Naive thymus-derived CD4-positive, alpha-beta T cell (primary cell): Measurements from ENCODE around the gene VWCE. TPM values are rescaled to one million over a fixed set of nuclear protein-coding genes. Genes with fewer than 3 reads are reported as not detected.

ENCODE experiments used
- ATAC-seq: fragments of 150-1000 bp; cut with Tn5 transposase; 2 replicates; pipeline ENCODE4 v1.10.0; 2021; ENCODE audit warnings: mild to moderate bottlenecking, moderate library complexity
- CTCF ChIA-PET: fragments of 350-600 bp; sonication (Branson Sonifier 250); formaldehyde crosslinking; loops from one replicate; lab custom pipeline; 2021; ENCODE audit warnings: antibody characterized with exemption; lab: Charles Lee
- POLR2A ChIA-PET: fragments of 350-600 bp; sonication (Branson Sonifier 250); formaldehyde crosslinking; loops from one replicate; lab custom pipeline; 2021; ENCODE audit warnings: antibody characterized with exemption, inconsistent platforms; lab: Charles Lee
- DNase-seq, 9 donors: peaks; one replicate each; pipeline versions ENCODE4 v3.0.0 to v3.0.0-alpha.2; 2020 to 2022; ENCODE audit warnings: mixed read lengths in 1 of 9
- H3K27ac ChIP-seq: one replicate; pipeline ENCODE4 v1.7.0; 2013; ENCODE audit warnings: mild to moderate bottlenecking, low read depth, low read length, moderate library complexity
- H3K27me3 ChIP-seq, 2 donors: one replicate each; pipeline ENCODE4 v1.7.0; 2013; ENCODE audit warnings: low read length in 2 of 2, mild to moderate bottlenecking in 2 of 2, moderate library complexity in 2 of 2; ENCODE audit not compliant: control insufficient read depth in 2 of 2, insufficient read depth in 2 of 2
- H3K36me3 ChIP-seq, 3 experiments: 1 replicate in 2 of 3; 2 replicates in 1 of 3; pipeline ENCODE4 v1.7.0; 2013; ENCODE audit warnings: low read length in 3 of 3, mild to moderate bottlenecking in 3 of 3, moderate library complexity in 1 of 3; ENCODE audit not compliant: insufficient read depth in 3 of 3, control insufficient read depth in 2 of 3
- H3K4me1 ChIP-seq, 2 donors: one replicate each; pipeline ENCODE4 v1.7.0; 2013; ENCODE audit warnings: low read length in 2 of 2, mild to moderate bottlenecking in 2 of 2, moderate library complexity in 1 of 2; ENCODE audit not compliant: control insufficient read depth in 2 of 2, insufficient read depth in 2 of 2
- H3K4me3 ChIP-seq: 2 replicates; pipeline ENCODE4 v1.7.0; 2013; ENCODE audit warnings: mild to moderate bottlenecking, low read length
- H3K9me3 ChIP-seq, 3 experiments: 1 replicate in 2 of 3; 2 replicates in 1 of 3; pipeline ENCODE4 v1.7.0; 2013; ENCODE audit warnings: low read length in 3 of 3; ENCODE audit not compliant: control insufficient read depth in 2 of 3
- H3K27ac Mint-ChIP-seq, 9 donors: one replicate each; pipeline ENCODE4 v1.8.0; 2020 to 2022; ENCODE audit warnings: mixed read lengths in 9 of 9, mild to moderate bottlenecking in 8 of 9, moderate library complexity in 5 of 9, inconsistent platforms in 2 of 9
- H3K27me3 Mint-ChIP-seq, 5 donors: one replicate each; pipeline ENCODE4 v1.8.0; 2021 to 2022; ENCODE audit warnings: mixed read lengths in 5 of 5, mild to moderate bottlenecking in 1 of 5
- H3K36me3 Mint-ChIP-seq, 5 donors: one replicate each; pipeline ENCODE4 v1.8.0; 2020 to 2022; ENCODE audit warnings: mixed read lengths in 5 of 5, mild to moderate bottlenecking in 3 of 5, inconsistent platforms in 1 of 5
- H3K4me1 Mint-ChIP-seq, 7 donors: one replicate each; pipeline ENCODE4 v1.8.0; 2020 to 2022; ENCODE audit warnings: mixed read lengths in 7 of 7, mild to moderate bottlenecking in 3 of 7, inconsistent platforms in 1 of 7
- H3K4me3 Mint-ChIP-seq, 10 donors: one replicate each; pipeline ENCODE4 v1.8.0; 2020 to 2022; ENCODE audit warnings: mild to moderate bottlenecking in 10 of 10, mixed read lengths in 10 of 10, moderate library complexity in 6 of 10, inconsistent platforms in 2 of 10
- H3K9me3 Mint-ChIP-seq, 11 donors: one replicate each; pipeline ENCODE4 v1.8.0; 2020 to 2022; ENCODE audit warnings: mixed read lengths in 11 of 11, mild to moderate bottlenecking in 4 of 11, inconsistent platforms in 1 of 11, moderate library complexity in 1 of 11
- intact Hi-C, 2 donors: fragments of 100-400 bp; cut with micrococcal nuclease; formaldehyde crosslinking; loops; one replicate each; pipeline ENCODE4 v1.15.1; 2023
- polyA plus RNA-seq, 2 donors: library from polyadenylated mRNA; unstranded; fragments of 300-500 nt; fragmentation: Illumina TruSeq; gene quantifications; one replicate each; pipeline ENCODE4 v1.2.3, GENCODE V29; 2021
- total RNA-seq, 6 experiments: library from RNA in 5 of 6; stranded (reverse) in 5 of 6; gene quantifications; 1 replicate in 5 of 6; 2 replicates in 1 of 6; pipeline ENCODE4 v1.2.3 and lab custom pipeline; 2021 to 2026

VWCE gene
- total and polyA plus RNA-seq, 7 experiments from 2014 or later: 0.16 to 3.8 (median 0.49) TPM; not detected in 2

DNA sequence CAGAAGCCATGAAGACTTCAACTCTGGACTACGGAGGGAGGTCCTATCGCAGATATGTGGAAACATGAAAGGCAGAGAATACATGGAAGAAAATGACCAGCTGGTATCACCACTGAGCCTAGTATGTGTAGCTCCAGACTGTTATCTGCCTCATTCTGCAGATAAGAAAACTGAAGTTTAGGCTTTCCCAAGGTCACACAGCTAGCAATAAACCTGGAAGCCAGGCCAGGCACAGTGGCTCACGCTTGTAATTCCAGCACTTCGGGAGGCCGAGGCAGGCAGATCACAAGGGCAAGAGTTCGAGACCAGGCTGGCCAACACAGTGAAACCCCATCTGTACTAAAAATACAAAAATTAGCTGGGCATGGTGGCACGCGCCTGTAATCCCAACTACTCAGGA lies 15.6 kb upstream of the VWCE start:
- Histone ChIP-seq H3K4me3 (no peak overlapping the region), H3K4me1 (no peaks in the 10 kb centered on the region), H3K36me3 (peaks cover 53 to 99% (median 56%) of the 10 kb centered on the region in 3 experiments), H3K27me3 (no peaks in the 10 kb centered on the region), H3K27ac (no peak overlapping the region), H3K9me3 (no peaks in the 10 kb centered on the region)
- H3K27ac Mint-ChIP-seq: no peak overlapping the region
- no peak for ATAC-seq
- POLR2A ChIA-PET: no interaction called here
- peaks cover 0 to 2% (median 0%) of the 10 kb centered on the region in 7 donors for H3K4me1 Mint-ChIP-seq
- no peak for DNase-seq
- no peaks in the 10 kb centered on the region for H3K27me3 Mint-ChIP-seq
- CTCF ChIA-PET: no interaction called here
- H3K4me3 Mint-ChIP-seq: no peak overlapping the region
- H3K9me3 Mint-ChIP-seq: no peaks in the 10 kb centered on the region
- peaks cover 11 to 37% (median 27%) of the 10 kb centered on the region in 5 donors for H3K36me3 Mint-ChIP-seq
- intact Hi-C loops: no loop called here

- ATAC-seq (no peak), DNase-seq (no peak)
- H3K9me3 Mint-ChIP-seq: no peaks in the 10 kb centered on the region
- no peaks in the 10 kb centered on the region for H3K4me1 ChIP-seq
- H3K36me3 ChIP-seq: peaks cover 46 to 99% (median 50%) of the 10 kb centered on the region in 3 experiments
- no peaks in the 10 kb centered on the region for H3K27me3 ChIP-seq
- H3K36me3 Mint-ChIP-seq: peaks cover 11 to 35% (median 25%) of the 10 kb centered on the region in 5 donors
- ChIA-PET CTCF (no interaction called here), POLR2A (no interaction called here)
- no peak overlapping the region for H3K27ac ChIP-seq
- intact Hi-C loops: no loop called here
- H3K4me3 ChIP-seq: no peak overlapping the region
- H3K27ac Mint-ChIP-seq: no peak overlapping the region
- H3K4me3 Mint-ChIP-seq: no peak overlapping the region
- H3K9me3 ChIP-seq: no peaks in the 10 kb centered on the region
- no peaks in the 10 kb centered on the region for H3K27me3 Mint-ChIP-seq
- H3K4me1 Mint-ChIP-seq: peaks cover 0 to 2% (median 0%) of the 10 kb centered on the region in 7 donors
Measured at GRCh38 chr11:61309739-61310138, 14.6 kb upstream of the VWCE start.

- Mint-ChIP-seq H3K4me1 (peaks cover 0 to 2% (median 0%) of the 10 kb centered on the region in 7 donors), H3K36me3 (peaks cover 12 to 32% (median 26%) of the 10 kb centered on the region in 5 donors), H3K27ac (no peak overlapping the region), H3K27me3 (no peaks in the 10 kb centered on the region), H3K9me3 (no peaks in the 10 kb centered on the region), H3K4me3 (no peak overlapping the region)
- DNase-seq (no peak), ATAC-seq (no peak)
- Histone ChIP-seq H3K27ac (no peak overlapping the region), H3K4me3 (no peak overlapping the region), H3K9me3 (no peaks in the 10 kb centered on the region), H3K27me3 (no peaks in the 10 kb centered on the region), H3K36me3 (peaks cover 43 to 98% (median 46%) of the 10 kb centered on the region in 3 experiments), H3K4me1 (no peaks in the 10 kb centered on the region)
- POLR2A ChIA-PET: no interaction called here
- CTCF ChIA-PET: no interaction called here
- intact Hi-C loops: no loop called here
Measured at GRCh38 chr11:61309141-61309540, 14.0 kb upstream of the VWCE start.

GRCh38 chr11:61307354-61307753 lies 12.2 kb upstream of the VWCE start:
- Histone ChIP-seq H3K27ac (no peak overlapping the region), H3K4me1 (no peaks in the 10 kb centered on the region), H3K27me3 (no peaks in the 10 kb centered on the region), H3K4me3 (no peak overlapping the region), H3K9me3 (no peaks in the 10 kb centered on the region), H3K36me3 (peaks cover 43 to 98% (median 45%) of the 10 kb centered on the region in 3 experiments)
- H3K27me3 Mint-ChIP-seq: no peaks in the 10 kb centered on the region
- no peaks in the 10 kb centered on the region for H3K4me1 Mint-ChIP-seq
- peaks cover 11 to 34% (median 17%) of the 10 kb centered on the region in 5 donors for H3K36me3 Mint-ChIP-seq
- ChIA-PET CTCF (interaction anchor here (1.1 kb wide), 1 partner anchor 76 kb away, joined by 4 read pairs; no protein-coding TSS in a partner anchor), POLR2A (no interaction called here)
- DNase-seq (no peak), ATAC-seq (no peak)
- H3K9me3 Mint-ChIP-seq: no peaks in the 10 kb centered on the region
- no peak overlapping the region for H3K27ac Mint-ChIP-seq
- H3K4me3 Mint-ChIP-seq: no peak overlapping the region
- intact Hi-C loops: no loop called here

DNA sequence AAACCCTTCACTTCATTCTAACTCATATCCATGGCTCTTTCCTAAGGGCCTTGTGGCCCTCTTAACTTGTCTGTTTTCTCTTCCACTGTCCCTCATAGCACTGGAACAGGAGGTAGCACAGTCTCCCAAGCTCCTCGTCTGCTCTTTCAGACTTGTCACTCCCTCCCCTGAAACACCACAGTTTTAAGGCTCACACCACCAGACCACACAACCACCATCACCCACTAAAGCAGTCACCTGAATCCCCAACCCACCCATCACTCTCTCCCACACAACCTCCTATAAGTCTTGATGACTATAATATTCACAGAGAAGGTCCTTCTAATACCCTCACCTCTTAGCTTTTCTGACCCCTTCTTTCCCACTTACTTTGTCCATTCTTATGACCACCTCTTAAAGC lies 11.1 kb upstream of the VWCE start:
- POLR2A ChIA-PET: no interaction called here
- CTCF ChIA-PET: no interaction called here
- no peak for DNase-seq
- Mint-ChIP-seq H3K4me3 (no peak overlapping the region), H3K36me3 (peaks cover 11 to 36% (median 18%) of the 10 kb centered on the region in 5 donors), H3K4me1 (no peaks in the 10 kb centered on the region), H3K27ac (no peak overlapping the region), H3K27me3 (no peaks in the 10 kb centered on the region), H3K9me3 (no peaks in the 10 kb centered on the region)
- H3K4me3 ChIP-seq: no peak overlapping the region
- ATAC-seq: no peak
- no peaks in the 10 kb centered on the region for H3K4me1 ChIP-seq
- H3K27me3 ChIP-seq: no peaks in the 10 kb centered on the region
- no peaks in the 10 kb centered on the region for H3K9me3 ChIP-seq
- no peak overlapping the region for H3K27ac ChIP-seq
- intact Hi-C loops: no loop called here
- H3K36me3 ChIP-seq: peaks cover 36 to 98% (median 54%) of the 10 kb centered on the region in 3 experiments

DNA sequence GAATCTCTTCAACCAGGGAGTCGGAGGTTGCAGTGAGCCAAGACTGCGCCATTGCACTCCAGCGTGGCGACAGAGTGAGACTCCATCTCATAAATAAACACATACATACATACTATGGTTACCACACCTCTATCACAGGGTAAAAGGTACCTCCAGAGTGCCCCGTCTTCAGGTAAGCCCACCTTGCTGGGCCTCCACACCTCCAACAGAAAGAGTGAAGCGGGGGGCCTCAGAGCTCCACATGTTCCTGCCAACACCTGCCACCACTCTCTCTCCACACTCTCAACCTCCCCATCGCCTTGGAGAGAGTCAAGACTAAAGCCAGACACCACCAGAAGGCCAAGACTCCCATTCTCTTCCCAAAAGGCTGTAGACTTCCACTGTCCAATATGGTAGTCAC lies 10.3 kb upstream of the VWCE start:
- ATAC-seq: no peak
- Mint-ChIP-seq H3K4me3 (no peak overlapping the region), H3K27me3 (no peaks in the 10 kb centered on the region), H3K4me1 (peaks cover 0 to 3% (median 1%) of the 10 kb centered on the region in 7 donors), H3K27ac (no peak overlapping the region), H3K9me3 (no peaks in the 10 kb centered on the region), H3K36me3 (peaks cover 14 to 39% (median 16%) of the 10 kb centered on the region in 5 donors)
- POLR2A ChIA-PET: no interaction called here
- Histone ChIP-seq H3K4me3 (no peak overlapping the region), H3K9me3 (no peaks in the 10 kb centered on the region), H3K4me1 (no peaks in the 10 kb centered on the region), H3K36me3 (peaks cover 33 to 98% (median 51%) of the 10 kb centered on the region in 3 experiments), H3K27me3 (no peaks in the 10 kb centered on the region), H3K27ac (no peak overlapping the region)
- intact Hi-C loops: no loop called here
- no peak for DNase-seq
- CTCF ChIA-PET: no interaction called here

- Histone ChIP-seq H3K36me3 (peaks cover 28 to 95% (median 34%) of the 10 kb centered on the region in 3 experiments), H3K27me3 (no peaks in the 10 kb centered on the region), H3K27ac (no peak overlapping the region), H3K4me1 (no peaks in the 10 kb centered on the region), H3K9me3 (no peaks in the 10 kb centered on the region), H3K4me3 (no peak overlapping the region)
- no peak overlapping the region for H3K4me3 Mint-ChIP-seq
- DNase-seq (no peak), ATAC-seq (no peak)
- peaks cover 8 to 16% (median 10%) of the 10 kb centered on the region in 7 donors for H3K4me1 Mint-ChIP-seq
- H3K36me3 Mint-ChIP-seq: peaks cover 11 to 39% (median 20%) of the 10 kb centered on the region in 5 donors
- intact Hi-C loops: no loop called here
- CTCF ChIA-PET: no interaction called here
- POLR2A ChIA-PET: no interaction called here
- no peaks in the 10 kb centered on the region for H3K9me3 Mint-ChIP-seq
- H3K27me3 Mint-ChIP-seq: no peaks in the 10 kb centered on the region
- H3K27ac Mint-ChIP-seq: peak overlapping the region in 1 of 9 donors; percentile 43
Measured at GRCh38 chr11:61303725-61304124, 8.6 kb upstream of the VWCE start.
